Cardiac fibroblast (primary cell): Measurements from ENCODE around the gene SHKBP1.

Experiments used
- DNase-seq, 2 donors: peaks; one replicate each; pipeline versions ENCODE4 v3.0.0 to v3.0.0-alpha.2; 2010; ENCODE audit warnings: low read depth in 2 of 2
- H3K4me3 ChIP-seq, 2 donors: replicated peaks in 1 of 2; 1 replicate in 1 of 2; 2 replicates in 1 of 2; pipeline ENCODE4 v1.5.1; 2011; ENCODE audit warnings: low read depth in 2 of 2, low read length in 2 of 2, mild to moderate bottlenecking in 2 of 2, moderate library complexity in 1 of 2
- CTCF ChIP-seq: IDR thresholded peaks from one replicate; pipeline ENCODE4 v1.5.1; 2011; ENCODE audit warnings: low read depth, mild to moderate bottlenecking, low read length, inconsistent platforms

The SHKBP1 gene

GRCh38 chr19:40567040-40567749, 9.5 kb upstream of the SHKBP1 start:
- DNase-seq: peak in 1 of 2 donors; percentile 16
- peak overlapping the region; percentile 26 to 39 for H3K4me3 ChIP-seq
- TF ChIP-seq CTCF: no peak

- no peak for DNase-seq
- H3K4me3 ChIP-seq: peak overlapping the region; percentile 26 to 39
- no peak for TF ChIP-seq CTCF
Measured at GRCh38 chr19:40567750-40568494, 8.8 kb upstream of the SHKBP1 start.

GRCh38 chr19:40570313-40571004, 6.2 kb upstream of the SHKBP1 start:
- peak overlapping the region; percentile 52 to 60 for H3K4me3 ChIP-seq
- DNase-seq: peak; percentile 100
- peak; percentile 40 for TF ChIP-seq CTCF

- no peak overlapping the region for H3K4me3 ChIP-seq
- DNase-seq: no peak
- TF ChIP-seq CTCF: no peak
Measured at GRCh38 chr19:40571005-40571318, 5.7 kb upstream of the SHKBP1 start.

- TF ChIP-seq CTCF: no peak
- no peak overlapping the region for H3K4me3 ChIP-seq
- DNase-seq: no peak
Measured at GRCh38 chr19:40571831-40572495, 4.7 kb upstream of the SHKBP1 start.

GRCh38 chr19:40575326-40575725, 1.3 kb upstream of the SHKBP1 start:
- TF ChIP-seq CTCF: no peak
- no peak overlapping the region for H3K4me3 ChIP-seq
- no peak for DNase-seq
